GM12875 (cell line): Measurements from ENCODE around the gene AGBL3.

Source experiments
- H3K4me3 ChIP-seq: one replicate; pipeline ENCODE4 v1.5.1; 2011; ENCODE audit warnings: low read depth, low read length, control low read depth
- CTCF ChIP-seq: IDR thresholded peaks from 2 replicates; pipeline ENCODE4 v1.5.1; 2011; ENCODE audit warnings: low read depth, mild to moderate bottlenecking, control low read depth, inconsistent platforms, low read length, moderate library complexity, borderline replicate concordance; ENCODE audit not compliant: insufficient read depth

AGBL3 gene

GRCh38 chr7:135181261-135181928 lies 195.1 kb downstream of the AGBL3 start:
- H3K4me3 ChIP-seq = no peak overlapping the region
- no peak for TF ChIP-seq CTCF

- no peak overlapping the region for H3K4me3 ChIP-seq
- no peak for TF ChIP-seq CTCF
These were observed 195.8 kb downstream of the AGBL3 start for GRCh38 chr7:135181929-135182678.

GRCh38 chr7:135183478-135183877 lies 197.2 kb downstream of the AGBL3 start:
- no peak overlapping the region for H3K4me3 ChIP-seq
- TF ChIP-seq CTCF = no peak

- no peak for TF ChIP-seq CTCF
- no peak overlapping the region for H3K4me3 ChIP-seq
These were observed 198.0 kb downstream of the AGBL3 start for GRCh38 chr7:135184254-135184841.
